GM18951 (cell line): ENCODE data around the gene TAS2R8.
"Not testable (repeated sequence)": the region's sequence is repeated elsewhere in the genome, so short reads cannot be mapped to it uniquely, and the experiment has no call there.

Experiments
- POLR2A ChIP-seq: IDR thresholded peaks from 4 replicates; pipeline ENCODE4 v1.6.1; 2011; ENCODE audit warnings: mild to moderate bottlenecking; ENCODE audit not compliant: insufficient read length, insufficient read depth; ENCODE audit errors: extremely low read depth
- in situ Hi-C: fragments of 300-500 bp; cut with MboI; formaldehyde crosslinking; loops from one replicate; pipeline ENCODE4 v1.12.0; 2022; ENCODE audit warnings: low sequenced_read_pairs, mixed read lengths, inconsistent platforms; ENCODE audit not compliant: unreplicated experiment

TAS2R8 gene

GRCh38 chr12:10801741-10802140 lies 5.3 kb downstream of the TAS2R8 start:
- TF ChIP-seq POLR2A, result no peak

GRCh38 chr12:10794222-10794621 lies 12.9 kb downstream of the TAS2R8 start:
- TF ChIP-seq POLR2A, result no peak
- in situ Hi-C loops, result no loop called here

More at GRCh38 chr12:10801741-10802140, 5.3 kb downstream of the TAS2R8 start:
- in situ Hi-C loops, result no loop called here

- in situ Hi-C loops, result not testable (repeated sequence)
Measured at GRCh38 chr12:10791769-10792168, 15.3 kb downstream of the TAS2R8 start.

- in situ Hi-C loops, result no loop called here
- TF ChIP-seq POLR2A, result no peak
Measured at GRCh38 chr12:10783252-10783651, 23.8 kb downstream of the TAS2R8 start.

- in situ Hi-C loops, result loop anchor here (10.0 kb wide), 1 partner anchor 706 kb away; no protein-coding TSS in a partner anchor
Measured at GRCh38 chr12:10779103-10779502, 28.0 kb downstream of the TAS2R8 start.

GRCh38 chr12:10771132-10771733 lies 35.9 kb downstream of the TAS2R8 start:
- no peak for TF ChIP-seq POLR2A
- in situ Hi-C loops, result loop anchor here (10.0 to 25.0 kb wide), 3 partner anchors 416 to 714 kb away; partner anchors contain the start of gene TAS2R42

More at GRCh38 chr12:10779103-10779502, 28.0 kb downstream of the TAS2R8 start:
- TF ChIP-seq POLR2A, result no peak

GRCh38 chr12:10759657-10760056 lies 47.4 kb downstream of the TAS2R8 start:
- in situ Hi-C loops, result loop anchor here (25.0 kb wide), 2 partner anchors 428 to 522 kb away; partner anchors contain the start of gene TAS2R42
- no peak for TF ChIP-seq POLR2A

GRCh38 chr12:10756194-10756593 lies 50.9 kb downstream of the TAS2R8 start:
- no peak for TF ChIP-seq POLR2A
- in situ Hi-C loops, result loop anchor here (25.0 kb wide), 2 partner anchors 431 to 519 kb away; partner anchors contain the start of gene TAS2R42
